ENCODE measurements around the gene TOMM40.
"Not testable (repeated sequence)": the region's sequence is repeated elsewhere in the genome, so short reads cannot be mapped to it uniquely, and the experiment has no call there.

Gene TOMM40

DNA sequence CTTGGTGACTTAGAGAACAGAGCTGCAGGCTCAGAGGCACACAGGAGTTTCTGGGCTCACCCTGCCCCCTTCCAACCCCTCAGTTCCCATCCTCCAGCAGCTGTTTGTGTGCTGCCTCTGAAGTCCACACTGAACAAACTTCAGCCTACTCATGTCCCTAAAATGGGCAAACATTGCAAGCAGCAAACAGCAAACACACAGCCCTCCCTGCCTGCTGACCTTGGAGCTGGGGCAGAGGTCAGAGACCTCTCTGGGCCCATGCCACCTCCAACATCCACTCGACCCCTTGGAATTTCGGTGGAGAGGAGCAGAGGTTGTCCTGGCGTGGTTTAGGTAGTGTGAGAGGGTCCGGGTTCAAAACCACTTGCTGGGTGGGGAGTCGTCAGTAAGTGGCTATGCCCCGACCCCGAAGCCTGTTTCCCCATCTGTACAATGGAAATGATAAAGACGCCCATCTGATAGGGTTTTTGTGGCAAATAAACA is 33.2 kb downstream of the TOMM40 start:
- no peak for TF ChIP-seq GATA1 (IDR thresholded peaks at IDR 0.05; ENCODE audit: low read depth, low read length)
- TF ChIP-seq POLR2A (IDR thresholded peaks at IDR 0.05; ENCODE audit: low read length), result no peak
- no peak for DNase-seq

GRCh38 chr19:44925114-44925891 is 34.2 kb downstream of the TOMM40 start:
- TF ChIP-seq GATA1 (IDR thresholded peaks at IDR 0.05; ENCODE audit: low read depth, low read length), result no peak
- TF ChIP-seq POLR2A (IDR thresholded peaks at IDR 0.05; ENCODE audit: low read length), result no peak
- DNase-seq, result no peak

- not testable (repeated sequence) for DNase-seq
Measured at GRCh38 chr19:44926245-44927077, 35.4 kb downstream of the TOMM40 start.

- DNase-seq, result no peak
- no peak for TF ChIP-seq POLR2A (IDR thresholded peaks at IDR 0.05; ENCODE audit: low read length)
- TF ChIP-seq GATA1 (IDR thresholded peaks at IDR 0.05; ENCODE audit: low read depth, low read length), result no peak
Measured at GRCh38 chr19:44927746-44928145, 36.7 kb downstream of the TOMM40 start.

GRCh38 chr19:44930088-44930487 is 39.0 kb downstream of the TOMM40 start:
- no peak for DNase-seq
- TF ChIP-seq POLR2A (IDR thresholded peaks at IDR 0.05; ENCODE audit: low read length) (no peak), GATA1 (IDR thresholded peaks at IDR 0.05; ENCODE audit: low read depth, low read length) (no peak)

GRCh38 chr19:44931541-44931940 is 40.5 kb downstream of the TOMM40 start:
- no peak for DNase-seq
- TF ChIP-seq POLR2A (IDR thresholded peaks at IDR 0.05; ENCODE audit: low read length) (no peak), GATA1 (IDR thresholded peaks at IDR 0.05; ENCODE audit: low read depth, low read length) (no peak)

DNA sequence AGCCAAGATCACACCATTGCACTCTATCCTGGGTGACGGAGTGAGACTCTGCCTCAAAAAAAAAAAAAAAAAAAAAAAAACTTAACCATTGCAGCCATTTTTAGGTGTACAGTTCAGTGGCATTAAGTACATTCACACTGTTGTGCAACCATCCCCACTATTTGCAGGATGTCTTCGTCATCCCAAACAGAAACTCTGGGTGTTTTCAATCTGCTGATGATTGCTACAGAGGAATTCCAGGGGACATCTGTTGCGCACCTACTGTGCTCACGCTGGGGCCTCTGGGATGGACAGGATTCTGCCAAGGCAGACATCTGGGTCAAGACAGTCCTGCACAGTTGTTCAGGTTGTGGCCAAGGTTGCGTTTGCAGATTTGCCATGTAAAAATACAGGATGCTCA is 48.6 kb downstream of the TOMM40 start:
- no peak for TF ChIP-seq POLR2A (IDR thresholded peaks at IDR 0.05; ENCODE audit: low read length)
- no peak for TF ChIP-seq GATA1 (IDR thresholded peaks at IDR 0.05; ENCODE audit: low read depth, low read length)

GRCh38 chr19:44942067-44942571 is 51.1 kb downstream of the TOMM40 start, which contains the start of gene APOC4:
Gene APOC4, plus strand, starts transcription at chr19:44942237. Its CDS starts 41 bp downstream, at chr19:44942278.
- no peak for DNase-seq
- TF ChIP-seq POLR2A (IDR thresholded peaks at IDR 0.05; ENCODE audit: low read length) (no peak), GATA1 (IDR thresholded peaks at IDR 0.05; ENCODE audit: low read depth, low read length) (no peak)

More for the DNA sequence above, 48.6 kb downstream of the TOMM40 start:
- DNase-seq, result no peak

DNA sequence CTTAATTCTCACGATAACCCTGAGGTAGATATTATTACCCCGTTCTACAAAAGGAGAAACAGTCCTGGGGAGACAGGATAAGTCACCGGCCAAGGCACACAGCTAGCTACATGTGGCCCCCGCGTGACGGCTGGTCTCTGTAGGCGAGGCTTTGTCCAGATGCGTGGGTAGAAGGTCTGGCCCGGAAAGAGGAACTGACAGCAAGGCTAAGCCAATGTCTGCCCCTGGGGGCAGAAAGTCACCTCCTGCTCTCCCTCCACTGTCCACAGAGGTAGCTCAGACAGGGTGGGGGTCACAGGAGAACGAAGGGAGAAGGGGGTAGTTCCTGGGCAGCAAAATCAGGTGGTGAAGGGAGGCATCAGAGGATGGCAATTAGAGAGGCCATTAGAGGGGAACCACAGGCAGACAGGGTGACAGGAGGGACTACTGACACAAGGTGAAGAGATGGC is 52.8 kb downstream of the TOMM40 start:
- DNase-seq, result peak; percentile 45 to 51
- TF ChIP-seq POLR2A (IDR thresholded peaks at IDR 0.05; ENCODE audit: low read length), result peak; percentile 36
- no peak for TF ChIP-seq GATA1 (IDR thresholded peaks at IDR 0.05; ENCODE audit: low read depth, low read length)

GRCh38 chr19:44947041-44947581 is 56.1 kb downstream of the TOMM40 start:
- DNase-seq, result no peak
- no peak for TF ChIP-seq POLR2A (IDR thresholded peaks at IDR 0.05; ENCODE audit: low read length)
- TF ChIP-seq GATA1 (IDR thresholded peaks at IDR 0.05; ENCODE audit: low read depth, low read length), result no peak

- DNase-seq, result no peak
- TF ChIP-seq POLR2A (IDR thresholded peaks at IDR 0.05; ENCODE audit: low read length) (no peak), GATA1 (IDR thresholded peaks at IDR 0.05; ENCODE audit: low read depth, low read length) (no peak)
Measured at GRCh38 chr19:44948237-44948636, 57.2 kb downstream of the TOMM40 start.

- DNase-seq, result no peak
- TF ChIP-seq GATA1 (IDR thresholded peaks at IDR 0.05; ENCODE audit: low read depth, low read length) (no peak), POLR2A (IDR thresholded peaks at IDR 0.05; ENCODE audit: low read length) (no peak)
Measured at GRCh38 chr19:44948763-44949374, 57.8 kb downstream of the TOMM40 start.

DNA sequence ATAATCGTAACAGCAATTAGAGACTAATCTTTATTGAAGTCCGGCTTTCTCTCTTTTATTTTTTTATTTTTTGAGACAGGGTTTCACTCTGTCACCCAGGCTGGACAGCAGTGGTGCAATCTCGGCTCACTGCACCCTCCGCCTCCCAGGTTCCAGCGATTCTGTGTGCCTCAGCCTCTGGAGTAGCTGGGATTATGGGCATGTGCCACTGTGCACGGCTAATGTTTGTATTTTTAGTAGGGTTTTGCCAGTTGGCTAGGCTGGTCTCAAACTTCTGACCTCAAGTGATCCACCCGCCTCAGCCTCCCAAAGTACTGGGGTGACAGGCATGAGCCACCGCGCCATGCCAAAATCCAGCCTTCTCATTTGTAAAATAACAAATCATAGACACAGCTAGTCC is 58.5 kb downstream of the TOMM40 start:
- no peak for DNase-seq
- TF ChIP-seq POLR2A (IDR thresholded peaks at IDR 0.05; ENCODE audit: low read length) (no peak), GATA1 (IDR thresholded peaks at IDR 0.05; ENCODE audit: low read depth, low read length) (no peak)

Data from erythroblast (primary cell).